T follicular helper cell (primary cell): ENCODE measurements around the gene ERH.
"Not testable (repeated sequence)": the region's sequence is repeated elsewhere in the genome, so short reads cannot be mapped to it uniquely, and the experiment has no call there.

Source experiments
- DNase-seq: peaks from one replicate; pipeline ENCODE4 v3.0.0-alpha.2; 2020; ENCODE audit warnings: low read depth

ERH gene

DNA sequence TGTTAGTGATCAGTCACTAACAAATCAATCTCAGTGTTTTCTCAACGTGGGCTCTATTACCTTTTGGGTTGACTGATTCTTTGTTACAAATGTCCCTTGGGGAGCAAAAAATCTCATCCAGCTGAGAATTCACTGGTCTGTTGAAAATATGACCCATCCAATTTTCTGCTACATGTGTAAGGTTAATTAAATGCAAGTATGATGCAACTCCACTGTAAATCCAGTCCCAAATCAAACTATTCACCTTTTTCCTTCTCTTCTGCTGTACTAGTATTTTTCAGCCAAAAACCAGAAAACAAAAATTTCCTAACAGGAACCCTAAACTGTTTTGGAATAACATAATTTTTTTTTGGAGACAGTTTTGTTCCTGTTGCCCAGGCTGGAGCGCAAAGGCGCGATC lies 2.2 kb downstream of the ERH start:
- DNase-seq = no peak

DNA sequence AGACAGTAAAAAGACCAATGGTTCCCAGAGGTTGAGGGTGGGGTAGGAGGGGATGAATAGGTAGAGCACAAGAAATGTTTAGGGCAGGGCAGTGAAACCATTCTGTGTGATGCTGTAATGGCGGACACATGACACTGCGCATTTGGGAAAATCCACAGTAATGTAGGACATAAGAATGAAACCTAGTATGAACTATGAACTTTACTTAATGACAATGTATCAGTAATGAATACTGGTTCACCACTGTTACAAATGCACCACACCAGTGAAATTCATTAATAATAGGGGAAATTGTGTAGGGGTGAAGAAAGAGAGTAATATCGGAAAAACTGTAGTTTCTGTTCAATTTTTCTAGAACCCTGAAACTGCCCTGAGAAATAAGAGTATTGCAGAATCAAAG lies 5.6 kb downstream of the ERH start:
- no peak for DNase-seq

- not testable (repeated sequence) for DNase-seq
Measured at GRCh38 chr14:69391400-69391799, 6.7 kb downstream of the ERH start.

DNA sequence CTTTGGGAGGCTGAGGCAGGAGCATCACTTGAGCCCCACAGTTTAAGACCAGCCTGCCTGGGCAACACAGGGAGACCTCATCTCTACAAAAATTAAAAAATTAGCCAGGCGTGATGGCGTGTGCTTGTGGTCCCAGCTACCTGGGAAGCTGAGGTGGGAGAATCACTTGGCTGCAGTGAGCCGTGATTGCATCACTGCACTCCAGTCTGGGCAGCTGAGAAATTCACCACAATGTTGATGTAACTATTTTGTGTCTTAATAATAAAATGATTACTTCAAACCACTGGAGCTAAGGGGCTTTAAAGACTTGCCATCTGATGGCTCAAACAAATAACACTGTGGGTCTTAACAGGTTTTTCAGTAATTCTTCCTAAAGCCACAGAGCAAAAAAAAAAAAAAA lies 10.8 kb downstream of the ERH start:
- DNase-seq = no peak

GRCh38 chr14:69378274-69378673 lies 19.8 kb downstream of the ERH start:
- DNase-seq = no peak

DNA sequence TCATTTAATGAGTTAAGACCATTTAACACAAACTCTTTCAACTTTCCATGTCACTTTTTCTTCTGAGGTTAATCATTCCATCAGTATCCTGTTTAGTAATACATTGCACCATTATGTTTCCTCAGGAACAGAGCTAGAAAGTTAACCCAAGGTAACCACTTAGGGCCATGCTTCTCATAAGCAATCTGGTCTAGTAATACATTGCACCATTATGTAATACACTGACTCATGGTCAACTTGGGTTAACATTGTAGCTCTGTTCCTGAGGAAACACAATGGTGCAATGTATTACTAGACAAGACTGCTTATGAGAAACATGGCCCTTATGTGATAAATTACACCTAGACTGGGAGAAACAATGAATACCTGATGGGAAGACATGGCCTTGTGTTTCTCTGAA lies 21.7 kb downstream of the ERH start:
- no peak for DNase-seq

GRCh38 chr14:69375722-69376121 lies 22.4 kb downstream of the ERH start:
- no peak for DNase-seq

GRCh38 chr14:69375182-69375581 lies 22.9 kb downstream of the ERH start:
- DNase-seq = no peak

DNA sequence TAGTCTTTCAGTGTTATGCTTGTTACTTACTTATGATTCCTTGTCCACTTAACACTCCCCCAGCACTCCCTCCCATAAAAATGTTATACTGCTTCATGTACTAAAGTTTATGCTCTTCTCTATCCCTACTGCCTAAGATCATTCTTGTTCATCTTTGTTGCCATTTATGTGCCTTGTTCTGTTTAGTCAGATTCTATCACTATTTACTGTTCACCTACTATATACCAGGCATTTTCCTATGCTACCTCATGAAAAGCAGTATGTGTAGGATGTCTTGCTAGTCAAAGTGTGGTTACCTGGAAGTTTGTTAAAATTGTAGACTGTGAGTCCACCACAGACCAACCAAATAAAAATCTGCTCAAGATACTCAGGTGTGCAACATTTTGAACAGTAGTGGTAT lies 23.9 kb downstream of the ERH start:
- no peak for DNase-seq

DNA sequence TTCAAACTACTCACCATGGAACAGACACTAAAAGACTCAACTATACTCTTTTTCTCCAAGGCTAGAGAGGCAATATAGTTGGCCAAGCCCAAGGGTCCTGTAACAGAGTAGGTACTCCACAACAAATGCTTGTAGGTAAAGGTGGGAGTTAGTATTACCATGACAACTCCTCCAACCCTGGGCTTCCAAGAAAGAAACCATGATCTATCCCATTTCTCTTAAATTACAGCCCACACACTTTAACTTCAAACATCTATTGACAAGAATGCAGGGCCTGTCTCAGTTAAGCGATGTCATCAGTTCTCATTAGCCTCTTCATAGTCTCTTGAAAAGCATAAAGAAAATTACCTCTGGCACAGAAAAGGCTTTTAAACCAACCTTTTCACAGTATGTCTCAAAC lies 25.0 kb downstream of the ERH start:
- DNase-seq = no peak

DNA sequence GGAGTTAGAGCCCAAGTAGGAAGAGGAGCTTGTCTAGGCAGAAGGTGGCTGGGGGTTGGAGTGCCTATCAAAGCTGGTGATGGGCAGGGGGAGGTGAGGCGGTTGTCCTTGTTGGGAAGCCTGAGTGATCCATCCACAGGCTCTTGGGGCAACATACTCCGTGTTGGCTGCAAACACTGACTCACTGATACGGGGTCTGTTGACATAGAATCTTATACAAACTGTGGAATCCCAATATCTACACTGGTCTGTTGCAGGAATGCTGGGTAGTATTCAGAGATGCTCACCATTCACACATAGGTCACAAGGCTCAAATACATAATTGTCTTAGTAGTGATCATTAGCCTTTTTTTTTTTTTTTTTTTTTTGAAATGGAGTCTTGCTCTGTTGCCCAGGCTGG lies 26.0 kb downstream of the ERH start:
- DNase-seq = no peak

GRCh38 chr14:69370061-69370460 lies 28.0 kb downstream of the ERH start:
- no peak for DNase-seq

DNA sequence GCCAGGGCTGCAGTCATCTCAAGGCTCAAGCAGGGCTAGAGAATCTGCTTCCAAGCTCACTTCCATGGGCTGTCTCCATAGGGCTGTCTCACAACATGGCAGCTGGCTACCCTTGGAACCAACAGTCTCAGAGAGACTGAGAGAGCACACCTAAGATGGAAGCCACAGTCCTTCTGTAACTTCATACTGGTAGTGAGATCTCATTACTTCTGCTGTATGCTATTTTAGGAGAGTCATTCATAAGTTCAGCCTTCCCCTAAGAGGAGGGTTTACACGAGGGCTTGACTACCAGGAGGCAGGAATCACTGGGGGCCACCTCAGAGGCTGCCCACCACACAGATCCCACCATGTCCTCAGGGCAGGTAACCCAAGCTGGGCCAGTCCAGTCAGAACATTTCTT lies 29.7 kb downstream of the ERH start:
- DNase-seq = no peak

- DNase-seq = no peak
Measured at GRCh38 chr14:69366761-69367160, 31.3 kb downstream of the ERH start.

DNA sequence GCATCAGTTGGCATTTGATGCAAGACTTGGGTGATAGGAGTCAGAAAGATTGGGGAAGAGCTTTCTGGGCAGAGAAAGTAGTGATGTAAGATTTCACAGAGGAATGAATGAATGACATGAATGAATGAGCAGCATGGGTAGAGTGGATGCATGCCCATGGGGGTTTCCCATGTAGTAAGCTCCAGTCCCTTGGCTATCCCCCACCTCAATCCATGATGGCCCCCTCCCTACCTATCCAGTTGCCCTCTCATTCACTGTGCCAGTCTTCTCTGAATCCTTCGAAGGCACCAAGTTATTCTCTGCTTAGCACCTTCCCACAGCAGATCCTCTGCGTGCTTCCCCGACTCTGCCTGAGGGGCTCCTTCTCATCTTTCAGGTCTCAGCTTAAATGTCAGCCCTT lies 32.0 kb downstream of the ERH start:
- DNase-seq = no peak

- no peak for DNase-seq
Measured at GRCh38 chr14:69364378-69364777, 33.7 kb downstream of the ERH start.

- no peak for DNase-seq
Measured at GRCh38 chr14:69363964-69364363, 34.1 kb downstream of the ERH start.

DNA sequence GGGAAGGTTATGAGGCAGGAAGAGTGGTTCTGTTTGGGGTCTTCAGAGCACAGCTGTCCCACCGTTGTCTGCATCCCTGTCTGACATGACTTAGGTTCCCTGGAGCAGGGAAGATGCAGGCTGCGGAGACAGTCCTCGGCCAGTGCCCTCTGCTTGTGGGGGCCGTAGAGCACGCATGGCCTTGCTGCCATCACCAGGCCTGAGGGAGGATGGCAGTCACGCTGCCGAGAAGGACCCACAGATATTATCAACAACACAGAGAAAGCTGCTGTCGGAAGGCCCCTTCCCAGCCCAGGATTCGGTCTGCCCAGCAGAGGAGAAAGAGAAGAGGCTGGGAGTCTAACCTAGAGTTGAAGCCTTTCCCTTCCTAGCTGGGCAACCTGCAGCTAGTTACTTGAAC lies 35.0 kb downstream of the ERH start:
- no peak for DNase-seq

GRCh38 chr14:69360438-69361108 lies 37.5 kb downstream of the ERH start:
- no peak for DNase-seq

DNA sequence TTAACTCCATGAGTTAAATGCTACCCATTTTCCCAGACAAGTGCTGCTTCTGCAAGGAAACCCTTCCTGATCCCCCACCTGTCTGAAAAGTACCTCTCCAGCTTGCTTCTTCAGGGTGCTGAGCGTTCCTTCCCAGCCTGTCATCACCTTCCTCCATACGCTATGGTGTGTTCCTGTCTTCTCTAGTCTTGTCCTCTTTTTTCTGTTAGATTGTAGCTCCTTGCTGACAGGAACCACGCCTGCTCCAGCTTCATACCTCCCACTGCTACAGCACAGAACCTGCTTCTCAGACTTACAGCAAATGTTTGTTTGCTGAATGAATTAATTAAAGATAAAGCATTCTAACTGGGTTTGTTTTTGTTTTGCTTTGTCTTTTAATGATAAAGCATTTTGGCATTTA lies 39.1 kb downstream of the ERH start:
- DNase-seq = no peak

DNA sequence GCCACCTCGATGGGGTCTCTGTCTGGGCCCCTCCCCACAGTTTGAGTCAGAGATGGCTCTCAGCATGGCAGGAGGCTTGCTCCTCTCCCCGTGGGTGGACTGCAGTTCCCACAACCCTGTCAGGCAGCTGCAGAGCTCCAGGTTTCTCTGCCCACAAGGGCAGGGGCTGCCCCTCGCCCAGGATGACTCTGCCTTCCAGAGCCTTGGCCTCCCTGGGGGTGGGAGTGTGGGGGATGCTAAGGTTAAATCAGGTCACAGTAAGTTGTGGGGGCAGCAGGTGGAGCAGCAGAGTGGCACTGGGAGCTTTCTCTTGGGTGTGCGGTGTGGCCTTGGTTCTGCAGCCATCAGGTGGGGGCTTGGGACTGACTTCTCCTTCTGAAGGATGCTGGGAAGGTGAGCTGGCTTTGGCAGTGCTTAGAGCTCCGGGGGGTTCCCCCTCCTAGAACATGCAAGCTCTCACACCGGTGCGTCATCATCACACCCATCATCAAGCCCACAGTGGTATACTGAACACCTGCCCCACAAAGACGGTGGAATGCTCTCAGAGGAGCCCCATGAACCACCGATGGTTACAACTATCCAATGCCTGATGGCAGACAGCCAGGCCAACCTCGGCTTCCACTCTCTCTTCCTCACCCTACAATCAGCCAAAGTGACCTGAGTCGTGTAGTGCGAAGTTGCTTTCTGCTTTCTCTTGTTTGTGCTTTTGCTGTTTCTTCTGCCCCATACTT lies 39.7 kb downstream of the ERH start:
- no peak for DNase-seq

- DNase-seq = no peak
Measured at GRCh38 chr14:69357544-69358200, 40.4 kb downstream of the ERH start.

GRCh38 chr14:69356903-69357543 lies 41.1 kb downstream of the ERH start:
- DNase-seq = no peak
